Testis (tissue), 2 donors: ENCODE measurements around the gene LMF2.

ENCODE experiments used
- POLR2A ChIP-seq: fragments of 450-650 bp; IDR thresholded peaks from one replicate; pipeline ENCODE4 v1.6.1; 2017; ENCODE audit warnings: antibody characterized with exemption, mild to moderate bottlenecking, moderate library complexity
- TF ChIP-seq, protein P1 (sequence below), 3 experiments: fragments of 450-650 bp in 2 of 3; fragments of 200-600 bp in 1 of 3; sonication (generic) in 1 of 3; IDR thresholded peaks; one replicate each; pipeline ENCODE4 v1.5.1; 2016 to 2019; ENCODE audit warnings: antibody characterized with exemption in 3 of 3, mild to moderate bottlenecking in 2 of 3, moderate library complexity in 1 of 3

DNA sequence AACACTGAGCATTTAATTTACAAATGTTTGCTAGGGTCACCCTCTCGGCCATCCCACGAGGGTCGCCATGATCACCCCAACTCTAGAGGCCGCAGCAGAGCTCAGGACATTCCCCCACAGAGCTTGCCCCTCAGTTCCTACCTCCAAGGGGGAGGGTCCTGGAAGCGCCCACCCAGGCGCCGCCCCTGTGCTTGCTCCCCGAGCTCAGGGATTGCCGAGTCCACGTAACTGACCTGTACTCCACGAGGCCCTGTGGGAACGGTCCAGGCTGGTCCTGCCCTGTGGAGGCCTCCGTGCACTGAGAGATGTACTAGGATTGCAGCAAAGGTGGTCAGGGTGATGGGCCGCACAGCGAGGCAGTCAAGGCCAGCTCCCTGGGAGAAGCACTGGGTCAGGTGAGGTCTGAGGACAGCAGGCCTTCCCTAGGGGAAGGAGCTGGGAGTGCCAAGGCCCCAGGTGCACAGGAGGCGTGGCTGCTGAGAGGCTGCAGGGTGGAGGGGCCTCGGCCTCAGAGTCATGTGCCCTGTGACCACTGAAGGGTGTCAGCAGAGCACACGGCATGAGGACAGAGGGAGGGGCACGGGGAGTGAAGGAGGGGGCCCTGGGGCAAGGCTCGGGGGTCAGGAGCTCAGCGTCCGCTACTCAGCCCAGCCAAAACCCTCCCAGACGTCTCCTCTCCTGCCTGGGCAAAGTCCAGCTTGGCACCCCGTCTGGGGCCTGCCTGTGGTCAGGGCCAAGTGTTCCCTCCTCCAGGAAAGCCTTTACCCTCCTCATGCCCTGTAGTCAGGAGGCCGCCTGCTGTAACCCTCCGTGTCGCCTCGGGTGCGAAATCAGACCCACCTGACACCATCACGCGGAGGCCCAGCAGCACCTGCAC lies 23.3 kb downstream of the LMF2 start:
- TF ChIP-seq POLR2A = no peak
- TF ChIP-seq, protein P1, sequence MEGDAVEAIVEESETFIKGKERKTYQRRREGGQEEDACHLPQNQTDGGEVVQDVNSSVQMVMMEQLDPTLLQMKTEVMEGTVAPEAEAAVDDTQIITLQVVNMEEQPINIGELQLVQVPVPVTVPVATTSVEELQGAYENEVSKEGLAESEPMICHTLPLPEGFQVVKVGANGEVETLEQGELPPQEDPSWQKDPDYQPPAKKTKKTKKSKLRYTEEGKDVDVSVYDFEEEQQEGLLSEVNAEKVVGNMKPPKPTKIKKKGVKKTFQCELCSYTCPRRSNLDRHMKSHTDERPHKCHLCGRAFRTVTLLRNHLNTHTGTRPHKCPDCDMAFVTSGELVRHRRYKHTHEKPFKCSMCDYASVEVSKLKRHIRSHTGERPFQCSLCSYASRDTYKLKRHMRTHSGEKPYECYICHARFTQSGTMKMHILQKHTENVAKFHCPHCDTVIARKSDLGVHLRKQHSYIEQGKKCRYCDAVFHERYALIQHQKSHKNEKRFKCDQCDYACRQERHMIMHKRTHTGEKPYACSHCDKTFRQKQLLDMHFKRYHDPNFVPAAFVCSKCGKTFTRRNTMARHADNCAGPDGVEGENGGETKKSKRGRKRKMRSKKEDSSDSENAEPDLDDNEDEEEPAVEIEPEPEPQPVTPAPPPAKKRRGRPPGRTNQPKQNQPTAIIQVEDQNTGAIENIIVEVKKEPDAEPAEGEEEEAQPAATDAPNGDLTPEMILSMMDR (IDR thresholded peaks at IDR 0.05) = no peak
